Suppressor macrophage treated with lipopolysaccharide for 4 hours (primary cell): Measurements from ENCODE around the gene TAF4B.
"Not testable (repeated sequence)": the region's sequence is repeated elsewhere in the genome, so short reads cannot be mapped to it uniquely, and the experiment has no call there.

Experiments used
- DNase-seq: peaks from one replicate; pipeline ENCODE4 v3.0.0-alpha.2; 2020

The TAF4B gene

GRCh38 chr18:26432651-26433424, 206.6 kb downstream of the TAF4B start:
- DNase-seq: no peak

- no peak for DNase-seq
Measured at GRCh38 chr18:26434887-26435286, 208.6 kb downstream of the TAF4B start.

- DNase-seq: no peak
Measured at GRCh38 chr18:26435415-26436095, 209.3 kb downstream of the TAF4B start.

- no peak for DNase-seq
Measured at GRCh38 chr18:26436176-26437051, 210.2 kb downstream of the TAF4B start.

- DNase-seq: not testable (repeated sequence)
Measured at GRCh38 chr18:26437634-26438033, 211.4 kb downstream of the TAF4B start.

- DNase-seq: no peak
Measured at GRCh38 chr18:26438980-26439379, 212.7 kb downstream of the TAF4B start.

- DNase-seq: no peak
Measured at GRCh38 chr18:26439537-26439936, 213.3 kb downstream of the TAF4B start.

GRCh38 chr18:26440644-26441043, 214.4 kb downstream of the TAF4B start:
- no peak for DNase-seq
